ENCODE measurements around the gene DOCK11. TPM values are rescaled to one million over a fixed set of nuclear protein-coding genes. Genes with fewer than 3 reads are reported as not detected.
"Not testable (repeated sequence)": the region's sequence is repeated elsewhere in the genome, so short reads cannot be mapped to it uniquely, and the experiment has no call there.

Gene DOCK11
- total RNA-seq, 1 donor from 2014 or later: 23.0 TPM

DNA sequence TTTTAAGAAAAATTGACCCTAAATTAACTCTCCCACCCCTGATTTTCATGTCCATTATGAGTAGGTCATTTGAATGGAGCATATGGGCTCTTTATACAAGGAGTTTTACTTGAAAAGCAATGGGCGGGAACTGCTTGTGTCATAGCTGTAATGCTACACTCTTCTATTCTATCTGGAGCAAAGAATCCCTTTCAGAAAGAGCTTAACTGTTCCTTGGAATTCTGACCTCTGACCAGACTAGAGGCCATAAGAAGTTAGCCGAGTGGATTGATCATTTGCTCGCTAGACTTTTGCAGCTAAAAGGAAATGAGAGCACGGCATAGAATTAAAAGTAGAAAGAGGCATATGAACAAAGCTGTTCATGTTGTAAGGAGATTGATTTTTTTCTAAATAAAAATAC lies 79.1 kb downstream of the DOCK11 start:
- DNase-seq (ENCODE audit: low spot score in 2 of 2): no peak
- TF ChIP-seq, protein P1, sequence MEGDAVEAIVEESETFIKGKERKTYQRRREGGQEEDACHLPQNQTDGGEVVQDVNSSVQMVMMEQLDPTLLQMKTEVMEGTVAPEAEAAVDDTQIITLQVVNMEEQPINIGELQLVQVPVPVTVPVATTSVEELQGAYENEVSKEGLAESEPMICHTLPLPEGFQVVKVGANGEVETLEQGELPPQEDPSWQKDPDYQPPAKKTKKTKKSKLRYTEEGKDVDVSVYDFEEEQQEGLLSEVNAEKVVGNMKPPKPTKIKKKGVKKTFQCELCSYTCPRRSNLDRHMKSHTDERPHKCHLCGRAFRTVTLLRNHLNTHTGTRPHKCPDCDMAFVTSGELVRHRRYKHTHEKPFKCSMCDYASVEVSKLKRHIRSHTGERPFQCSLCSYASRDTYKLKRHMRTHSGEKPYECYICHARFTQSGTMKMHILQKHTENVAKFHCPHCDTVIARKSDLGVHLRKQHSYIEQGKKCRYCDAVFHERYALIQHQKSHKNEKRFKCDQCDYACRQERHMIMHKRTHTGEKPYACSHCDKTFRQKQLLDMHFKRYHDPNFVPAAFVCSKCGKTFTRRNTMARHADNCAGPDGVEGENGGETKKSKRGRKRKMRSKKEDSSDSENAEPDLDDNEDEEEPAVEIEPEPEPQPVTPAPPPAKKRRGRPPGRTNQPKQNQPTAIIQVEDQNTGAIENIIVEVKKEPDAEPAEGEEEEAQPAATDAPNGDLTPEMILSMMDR (IDR thresholded peaks at IDR 0.05): no peak
- Histone ChIP-seq H3K27me3 (no peaks in the 10 kb centered on the region), H3K4me1 (no peaks in the 10 kb centered on the region), H3K27ac (no peak overlapping the region), H3K36me3 (peaks cover 4 to 7% of the 10 kb centered on the region in 2 donors), H3K9me3 (no peaks in the 10 kb centered on the region), H3K4me3 (no peak overlapping the region)
- intact Hi-C loops (cut with DNase I): no loop called here

DNA sequence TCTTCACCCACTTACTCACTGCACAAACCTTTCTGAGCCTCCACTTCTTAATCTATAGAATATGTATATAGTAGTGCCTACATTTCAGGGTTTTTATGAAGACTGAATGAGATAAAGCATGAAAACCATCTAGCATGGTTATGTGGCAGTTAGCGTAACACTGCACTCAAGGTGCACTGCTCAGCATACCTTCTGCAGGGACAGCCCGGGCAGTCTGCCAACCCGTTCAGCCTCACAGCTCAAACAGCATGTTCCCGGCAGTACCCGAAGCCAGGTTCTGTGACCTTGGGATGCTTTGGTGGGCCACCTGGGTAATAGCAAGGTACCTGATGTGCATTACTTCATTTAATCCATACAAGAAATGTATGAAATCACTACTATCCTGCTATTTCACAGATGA lies 81.4 kb downstream of the DOCK11 start:
- DNase-seq (ENCODE audit: low spot score in 2 of 2): no peak
- intact Hi-C loops (cut with DNase I): no loop called here

DNA sequence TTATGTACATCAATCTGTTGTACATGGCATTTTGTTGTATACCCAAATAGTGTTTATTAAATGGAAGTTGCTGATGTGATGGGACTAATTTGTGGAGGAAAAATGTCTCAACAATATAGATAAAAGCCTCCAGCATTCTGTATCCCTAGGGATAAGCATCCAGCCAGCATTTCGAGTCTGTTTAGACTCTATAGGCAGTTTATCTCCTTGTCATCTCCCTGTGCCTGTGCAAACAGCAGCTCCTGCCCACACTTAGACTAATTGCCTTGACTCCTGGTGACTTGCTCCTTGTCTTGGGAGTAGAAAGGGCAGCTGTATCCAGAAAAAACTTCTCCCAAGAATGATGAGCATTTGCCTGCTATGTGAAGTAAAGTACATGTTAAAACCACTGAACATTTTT lies 83.8 kb downstream of the DOCK11 start:
- TF ChIP-seq, protein P1 (IDR thresholded peaks at IDR 0.05): no peak
- no peak for DNase-seq (ENCODE audit: low spot score in 2 of 2)
- no peak overlapping the region for H3K4me3 ChIP-seq
- H3K27me3 ChIP-seq: no peaks in the 10 kb centered on the region
- H3K9me3 ChIP-seq: no peaks in the 10 kb centered on the region
- H3K27ac ChIP-seq: no peak overlapping the region
- peaks cover 0 to 17% of the 10 kb centered on the region in 2 donors for H3K36me3 ChIP-seq
- no peaks in the 10 kb centered on the region for H3K4me1 ChIP-seq
- intact Hi-C loops (cut with DNase I): no loop called here

More for the DNA sequence above, 81.4 kb downstream of the DOCK11 start:
- peaks cover 4 to 9% of the 10 kb centered on the region in 2 donors for H3K36me3 ChIP-seq
- no peaks in the 10 kb centered on the region for H3K27me3 ChIP-seq
- H3K4me3 ChIP-seq: no peak overlapping the region
- H3K9me3 ChIP-seq: no peaks in the 10 kb centered on the region
- H3K27ac ChIP-seq: no peak overlapping the region
- H3K4me1 ChIP-seq: no peaks in the 10 kb centered on the region
- TF ChIP-seq, protein P1 (IDR thresholded peaks at IDR 0.05): no peak

GRCh38 chrX:118582926-118583325 lies 87.3 kb downstream of the DOCK11 start:
- H3K27ac ChIP-seq; H3K4me1 ChIP-seq; H3K4me3 ChIP-seq; H3K9me3 ChIP-seq; H3K27me3 ChIP-seq; intact Hi-C loops (cut with DNase I); DNase-seq (ENCODE audit: low spot score in 2 of 2): not testable (repeated sequence)
- peaks cover 9 to 26% of the 10 kb centered on the region in 2 donors for H3K36me3 ChIP-seq

GRCh38 chrX:118583781-118584180 lies 88.2 kb downstream of the DOCK11 start:
- TF ChIP-seq, protein P1 (IDR thresholded peaks at IDR 0.05): no peak
- Histone ChIP-seq H3K27me3 (no peaks in the 10 kb centered on the region), H3K4me1 (no peaks in the 10 kb centered on the region), H3K27ac (no peak overlapping the region), H3K9me3 (no peaks in the 10 kb centered on the region), H3K4me3 (no peak overlapping the region), H3K36me3 (peaks cover 9 to 26% of the 10 kb centered on the region in 2 donors)
- no peak for DNase-seq (ENCODE audit: low spot score in 2 of 2)
- intact Hi-C loops (cut with DNase I): no loop called here

DNA sequence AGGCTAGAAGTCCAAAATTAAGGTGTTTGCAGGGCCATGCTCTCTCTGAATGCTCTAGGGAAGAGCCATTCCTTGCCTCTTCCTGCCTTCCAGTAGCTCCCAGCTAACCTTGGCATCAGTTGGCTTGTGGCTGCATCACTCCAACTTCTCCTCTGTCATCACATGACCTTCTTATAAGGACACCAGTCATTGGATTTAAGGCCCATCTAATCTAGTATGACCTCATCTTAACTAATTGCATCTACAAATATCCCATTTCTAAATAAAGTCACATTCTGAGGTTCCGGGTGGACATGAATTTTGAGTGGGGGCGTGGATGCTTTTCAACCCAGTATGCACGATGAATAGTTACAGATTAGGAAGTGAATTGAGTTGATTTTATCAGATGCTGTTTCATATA lies 89.7 kb downstream of the DOCK11 start:
- Histone ChIP-seq H3K9me3 (no peaks in the 10 kb centered on the region), H3K36me3 (peaks cover 9 to 25% of the 10 kb centered on the region in 2 donors), H3K27me3 (no peaks in the 10 kb centered on the region), H3K27ac (no peak overlapping the region), H3K4me1 (no peaks in the 10 kb centered on the region), H3K4me3 (no peak overlapping the region)
- intact Hi-C loops (cut with DNase I): no loop called here
- no peak for DNase-seq (ENCODE audit: low spot score in 2 of 2)
- TF ChIP-seq, protein P1 (IDR thresholded peaks at IDR 0.05): no peak

- H3K9me3 ChIP-seq; DNase-seq (ENCODE audit: low spot score in 2 of 2); intact Hi-C loops (cut with DNase I); H3K27ac ChIP-seq; H3K4me1 ChIP-seq; H3K27me3 ChIP-seq; H3K4me3 ChIP-seq: not testable (repeated sequence)
- H3K36me3 ChIP-seq: peaks cover 13 to 22% of the 10 kb centered on the region in 2 donors
These were observed 90.6 kb downstream of the DOCK11 start for GRCh38 chrX:118586206-118586605.
